Peyer's patch (tissue), 4 donors: ENCODE measurements around the gene ORAI3. TPM values are rescaled to one million over a fixed set of nuclear protein-coding genes. Genes with fewer than 3 reads are reported as not detected.

Experiments used
- DNase-seq, 3 donors: peaks; one replicate each; pipeline ENCODE4 v3.0.0-alpha.2; 2017 to 2019
- H3K27ac ChIP-seq, 4 donors: fragments of 200-600 bp; sonication (generic); one replicate each; pipeline ENCODE4 v1.5.1; 2016 to 2019
- H3K27me3 ChIP-seq, 2 donors: fragments of 200-600 bp; sonication (generic); one replicate each; pipeline ENCODE4 v1.5.1; 2019
- H3K36me3 ChIP-seq, 3 donors: fragments of 200-600 bp; sonication (generic); one replicate each; pipeline ENCODE4 v1.5.1; 2016 to 2019
- H3K4me1 ChIP-seq, 4 donors: fragments of 200-600 bp; sonication (generic); one replicate each; pipeline ENCODE4 v1.5.1; 2016 to 2019
- H3K4me3 ChIP-seq, 4 donors: fragments of 200-600 bp; sonication (generic); 1 replicate in 3 of 4; 2 replicates in 1 of 4; pipeline ENCODE4 v1.5.1; 2016 to 2019; ENCODE audit warnings: mild to moderate bottlenecking in 1 of 4
- H3K9me3 ChIP-seq, 4 donors: fragments of 200-600 bp; sonication (generic); one replicate each; pipeline ENCODE4 v1.5.1; 2016 to 2019; ENCODE audit warnings: mild to moderate bottlenecking in 1 of 4
- POLR2A ChIP-seq, 2 donors: fragments of 450-650 bp; IDR thresholded peaks; one replicate each; pipeline ENCODE4 v1.5.1; 2017; ENCODE audit warnings: antibody characterized with exemption in 2 of 2, mild to moderate bottlenecking in 2 of 2, moderate library complexity in 2 of 2
- total RNA-seq, 4 donors: library from RNA; depleted of rRNA; stranded (reverse); fragments of >200 nt; gene quantifications; one replicate each; pipeline ENCODE4 v1.1.0, GENCODE V29; 2016
- TF ChIP-seq, protein P1 (sequence below), 6 experiments: fragments of 450-650 bp in 4 of 6; fragments of 200-600 bp in 2 of 6; sonication (generic) in 1 of 6; IDR thresholded peaks; one replicate each; pipeline ENCODE4 v1.5.1; 2017 to 2019; ENCODE audit warnings: antibody characterized with exemption in 6 of 6, mild to moderate bottlenecking in 3 of 6, moderate library complexity in 1 of 6

The ORAI3 gene
- total RNA-seq, 4 donors from 2014 or later: 10.7 to 25.0 (median 20.3) TPM

GRCh38 chr16:30926937-30927788 is 21.7 kb upstream of the ORAI3 start:
- no peak for DNase-seq

DNA sequence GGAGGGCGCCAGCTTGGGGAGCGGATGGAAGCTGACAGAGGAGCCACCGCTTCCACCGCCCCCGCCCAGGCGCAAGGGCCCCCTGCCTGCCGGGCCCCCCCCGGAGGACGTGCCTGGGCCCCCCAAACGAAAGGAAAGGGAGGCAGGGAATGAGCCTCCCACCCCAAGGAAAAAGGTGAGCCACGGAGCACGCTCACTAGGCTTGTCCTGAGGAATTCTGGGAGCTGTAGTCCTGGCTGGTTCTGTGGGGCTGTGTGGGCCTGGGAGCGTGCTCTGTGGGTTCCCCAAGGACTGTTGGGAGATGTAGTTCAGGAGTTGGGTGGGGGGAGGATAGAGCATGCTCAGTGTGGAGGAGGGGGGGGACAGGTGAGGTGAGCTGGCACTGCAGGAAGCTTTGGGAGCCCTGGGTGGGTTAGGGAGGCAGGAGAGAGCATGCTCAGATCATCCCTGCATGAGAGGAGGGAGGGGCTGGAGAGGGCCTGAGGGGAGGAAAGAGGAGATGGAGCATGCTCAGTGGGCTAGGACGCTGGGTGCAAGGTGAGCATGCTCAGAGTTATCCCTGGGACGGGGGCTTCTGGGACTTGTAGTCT is 21.0 kb upstream of the ORAI3 start:
- Histone ChIP-seq H3K4me3 (no peak overlapping the region), H3K4me1 (peaks cover 0 to 26% (median 5%) of the 10 kb centered on the region in 4 donors), H3K27me3 (no peaks in the 10 kb centered on the region), H3K27ac (no peak overlapping the region), H3K36me3 (peaks cover 0 to 27% (median 0%) of the 10 kb centered on the region in 3 donors), H3K9me3 (no peaks in the 10 kb centered on the region)
- TF ChIP-seq, protein P1, sequence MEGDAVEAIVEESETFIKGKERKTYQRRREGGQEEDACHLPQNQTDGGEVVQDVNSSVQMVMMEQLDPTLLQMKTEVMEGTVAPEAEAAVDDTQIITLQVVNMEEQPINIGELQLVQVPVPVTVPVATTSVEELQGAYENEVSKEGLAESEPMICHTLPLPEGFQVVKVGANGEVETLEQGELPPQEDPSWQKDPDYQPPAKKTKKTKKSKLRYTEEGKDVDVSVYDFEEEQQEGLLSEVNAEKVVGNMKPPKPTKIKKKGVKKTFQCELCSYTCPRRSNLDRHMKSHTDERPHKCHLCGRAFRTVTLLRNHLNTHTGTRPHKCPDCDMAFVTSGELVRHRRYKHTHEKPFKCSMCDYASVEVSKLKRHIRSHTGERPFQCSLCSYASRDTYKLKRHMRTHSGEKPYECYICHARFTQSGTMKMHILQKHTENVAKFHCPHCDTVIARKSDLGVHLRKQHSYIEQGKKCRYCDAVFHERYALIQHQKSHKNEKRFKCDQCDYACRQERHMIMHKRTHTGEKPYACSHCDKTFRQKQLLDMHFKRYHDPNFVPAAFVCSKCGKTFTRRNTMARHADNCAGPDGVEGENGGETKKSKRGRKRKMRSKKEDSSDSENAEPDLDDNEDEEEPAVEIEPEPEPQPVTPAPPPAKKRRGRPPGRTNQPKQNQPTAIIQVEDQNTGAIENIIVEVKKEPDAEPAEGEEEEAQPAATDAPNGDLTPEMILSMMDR (IDR thresholded peaks at IDR 0.05): no peak
- TF ChIP-seq POLR2A (IDR thresholded peaks at IDR 0.05): no peak
- DNase-seq: peak in 1 of 3 donors; percentile 68

More at GRCh38 chr16:30926937-30927788, 21.7 kb upstream of the ORAI3 start:
- no peak overlapping the region for H3K27ac ChIP-seq
- H3K36me3 ChIP-seq: peaks cover 0 to 24% (median 0%) of the 10 kb centered on the region in 3 donors
- no peak overlapping the region for H3K4me3 ChIP-seq
- no peak for TF ChIP-seq POLR2A (IDR thresholded peaks at IDR 0.05)
- TF ChIP-seq, protein P1 (IDR thresholded peaks at IDR 0.05): no peak
- H3K4me1 ChIP-seq: peaks cover 0 to 26% (median 5%) of the 10 kb centered on the region in 4 donors
- no peaks in the 10 kb centered on the region for H3K9me3 ChIP-seq
- H3K27me3 ChIP-seq: no peaks in the 10 kb centered on the region

- no peak for DNase-seq
- H3K27me3 ChIP-seq: no peaks in the 10 kb centered on the region
- peaks cover 0 to 26% (median 5%) of the 10 kb centered on the region in 4 donors for H3K4me1 ChIP-seq
- TF ChIP-seq, protein P1 (IDR thresholded peaks at IDR 0.05): no peak
- no peak for TF ChIP-seq POLR2A (IDR thresholded peaks at IDR 0.05)
- no peak overlapping the region for H3K4me3 ChIP-seq
- peaks cover 0 to 32% (median 0%) of the 10 kb centered on the region in 3 donors for H3K36me3 ChIP-seq
- no peaks in the 10 kb centered on the region for H3K9me3 ChIP-seq
- H3K27ac ChIP-seq: no peak overlapping the region
These were observed 20.5 kb upstream of the ORAI3 start for GRCh38 chr16:30928390-30928789.

DNA sequence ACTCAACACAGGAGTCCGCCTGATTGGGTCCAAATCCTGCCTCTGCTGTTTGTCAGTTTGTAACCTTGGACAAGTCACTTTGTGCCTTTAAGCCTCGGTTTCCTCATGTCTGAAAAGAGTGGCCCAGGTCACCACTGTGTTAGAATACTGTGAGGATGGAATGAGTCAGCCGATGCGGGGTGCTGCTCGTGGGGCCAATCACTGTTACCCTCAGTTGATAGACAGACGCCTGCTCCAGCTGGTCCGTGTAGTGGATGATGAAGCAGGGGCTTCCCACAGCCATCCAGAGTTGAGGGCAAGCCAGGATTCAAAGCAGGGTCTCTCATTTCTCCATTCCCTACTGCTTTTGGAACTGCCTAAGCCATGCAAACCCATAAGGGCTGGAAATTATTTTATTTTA is 19.7 kb upstream of the ORAI3 start:
- Histone ChIP-seq H3K27me3 (no peaks in the 10 kb centered on the region), H3K4me3 (no peak overlapping the region), H3K27ac (no peak overlapping the region), H3K4me1 (peaks cover 0 to 21% (median 3%) of the 10 kb centered on the region in 4 donors), H3K36me3 (peaks cover 0 to 32% (median 0%) of the 10 kb centered on the region in 3 donors), H3K9me3 (no peaks in the 10 kb centered on the region)
- TF ChIP-seq POLR2A (IDR thresholded peaks at IDR 0.05): no peak
- TF ChIP-seq, protein P1 (IDR thresholded peaks at IDR 0.05): no peak
- DNase-seq: no peak

DNA sequence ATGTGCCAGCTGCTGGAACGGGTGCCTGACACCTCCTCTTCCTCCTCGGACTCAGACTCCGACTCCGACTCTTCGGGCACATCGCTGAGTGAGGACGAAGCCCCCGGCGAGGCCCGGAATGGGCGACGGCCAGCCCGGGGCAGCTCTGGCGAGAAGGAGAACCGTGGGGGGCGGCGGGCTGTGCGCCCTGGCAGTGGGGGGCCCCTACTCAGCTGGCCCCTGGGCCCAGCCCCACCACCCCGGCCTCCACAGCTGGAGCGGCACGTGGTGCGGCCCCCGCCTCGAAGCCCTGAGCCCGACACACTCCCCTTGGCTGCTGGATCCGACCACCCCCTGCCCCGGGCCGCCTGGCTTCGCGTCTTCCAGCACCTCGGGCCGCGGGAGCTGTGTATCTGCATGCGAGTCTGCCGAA is 18.7 kb upstream of the ORAI3 start:
- Histone ChIP-seq H3K27me3 (no peaks in the 10 kb centered on the region), H3K4me3 (no peak overlapping the region), H3K36me3 (peaks cover 0 to 32% (median 0%) of the 10 kb centered on the region in 3 donors), H3K4me1 (peaks cover 0 to 11% (median 0%) of the 10 kb centered on the region in 4 donors), H3K9me3 (no peaks in the 10 kb centered on the region), H3K27ac (no peak overlapping the region)
- TF ChIP-seq, protein P1 (IDR thresholded peaks at IDR 0.05): no peak
- TF ChIP-seq POLR2A (IDR thresholded peaks at IDR 0.05): no peak
- DNase-seq: no peak
